Keratinocyte (primary cell): Measurements from ENCODE around the gene PRR29. TPM values are rescaled to one million over a fixed set of nuclear protein-coding genes. Genes with fewer than 3 reads are reported as not detected.
"Not testable (repeated sequence)": the region's sequence is repeated elsewhere in the genome, so short reads cannot be mapped to it uniquely, and the experiment has no call there.

Experiments
- DNase-seq: peaks from one replicate; pipeline ENCODE4 v3.0.0-alpha.2; 2011; ENCODE audit warnings: low read depth, missing footprints, low spot score
- FAIRE-seq: peaks from 2 replicates; lab custom pipeline; 2011; peaks lifted over from hg19 to GRCh38; lab: Jason Lieb, UNC
- H2AFZ ChIP-seq: 2 replicates; pipeline ENCODE4 v1.6.0; 2012; ENCODE audit warnings: low read length, control low read depth, inconsistent platforms; ENCODE audit not compliant: control insufficient read depth
- H3K27ac ChIP-seq: 2 replicates; pipeline ENCODE4 v1.5.1; 2011; ENCODE audit warnings: low read length; ENCODE audit not compliant: control insufficient read depth, insufficient read depth
- H3K27me3 ChIP-seq: 3 replicates; pipeline ENCODE4 v1.6.0; 2011; ENCODE audit warnings: low read length; ENCODE audit not compliant: control insufficient read depth, insufficient read depth; ENCODE audit errors: extremely low read depth
- H3K36me3 ChIP-seq, 2 experiments: 2 replicates in 1 of 2; 3 replicates in 1 of 2; pipeline ENCODE4 v1.5.1; 2011; ENCODE audit warnings: low read length in 2 of 2, mild to moderate bottlenecking in 1 of 2; ENCODE audit not compliant: control insufficient read depth in 2 of 2, insufficient read depth in 2 of 2; ENCODE audit errors: extremely low read depth in 1 of 2
- H3K4me1 ChIP-seq: 3 replicates; pipeline ENCODE4 v1.5.1; 2011; ENCODE audit warnings: low read length; ENCODE audit not compliant: control insufficient read depth, insufficient read depth; ENCODE audit errors: extremely low read depth
- H3K4me2 ChIP-seq: 3 replicates; pipeline ENCODE4 v1.6.0; 2011; ENCODE audit warnings: low read depth, low read length; ENCODE audit not compliant: control insufficient read depth, insufficient read depth; ENCODE audit errors: extremely low read depth
- H3K4me3 ChIP-seq, 3 experiments: fragments of 200-600 bp in 1 of 3; sonication (generic) in 1 of 3; 2 replicates in 2 of 3; 3 replicates in 1 of 3; pipeline ENCODE4 v1.5.1; 2011 to 2016; ENCODE audit warnings: low read length in 3 of 3, mild to moderate bottlenecking in 3 of 3, control low read depth in 2 of 3, inconsistent platforms in 1 of 3, low read depth in 1 of 3, mixed read lengths in 1 of 3, mixed run types in 1 of 3, moderate library complexity in 1 of 3; ENCODE audit not compliant: control insufficient read depth in 2 of 3, insufficient read depth in 2 of 3; ENCODE audit errors: extremely low read depth in 1 of 3
- H3K79me2 ChIP-seq: 2 replicates; pipeline ENCODE4 v1.6.0; 2012; ENCODE audit warnings: low read length; ENCODE audit not compliant: control insufficient read depth, insufficient read depth
- H3K9ac ChIP-seq: 3 replicates; pipeline ENCODE4 v1.6.0; 2011; ENCODE audit warnings: low read length; ENCODE audit not compliant: control insufficient read depth, insufficient read depth; ENCODE audit errors: extremely low read depth
- H3K9me1 ChIP-seq: 3 replicates; pipeline ENCODE4 v1.6.0; 2011; ENCODE audit warnings: low read length; ENCODE audit not compliant: control insufficient read depth, insufficient read depth; ENCODE audit errors: extremely low read depth
- H3K9me3 ChIP-seq: 2 replicates; pipeline ENCODE4 v1.5.1; 2012; ENCODE audit warnings: low read depth, low read length; ENCODE audit not compliant: control insufficient read depth
- H4K20me1 ChIP-seq: 3 replicates; pipeline ENCODE4 v1.6.0; 2011; ENCODE audit warnings: low read length; ENCODE audit not compliant: control insufficient read depth, insufficient read depth; ENCODE audit errors: extremely low read depth
- CTCF ChIP-seq, 3 experiments: IDR thresholded peaks in 1 of 3; conservative IDR thresholded peaks in 1 of 3; optimal IDR thresholded peaks in 1 of 3; 2 replicates in 2 of 3; 3 replicates in 1 of 3; pipeline versions ENCODE3 to v1.5.1; 2011; ENCODE audit warnings: low read length in 3 of 3, mild to moderate bottlenecking in 3 of 3, moderate library complexity in 2 of 3, control low read depth in 1 of 3, inconsistent platforms in 1 of 3; ENCODE audit not compliant: insufficient read depth in 2 of 3; ENCODE audit errors: extremely low read depth in 1 of 3
- EZH2 ChIP-seq: IDR thresholded peaks from one replicate; pipeline ENCODE4 v1.6.1; 2012; ENCODE audit warnings: inconsistent platforms, mild to moderate bottlenecking, low read length, moderate library complexity
- dilution Hi-C: fragments of 300-500 bp; cut with MboI; formaldehyde crosslinking; loops from one replicate; pipeline ENCODE4 v1.7.0; 2020; ENCODE audit warnings: low sequenced_read_pairs; ENCODE audit not compliant: extremely low pct_ligation_motif_present
- polyA plus RNA-seq, 5 experiments: library from polyadenylated mRNA; depleted of rRNA in 3 of 5; stranded (reverse) in 3 of 5; stranded (forward) in 1 of 5; unstranded in 1 of 5; fragments of >200 nt; gene quantifications; 1 replicate in 1 of 5; 2 replicates in 3 of 5; 3 replicates in 1 of 5; pipeline versions ENCODE4 v1.2.1 to v1.2.3, GENCODE V29; 2011 to 2012; ENCODE audit warnings: missing spikeins in 2 of 5, low read depth in 1 of 5, low replicate concordance in 1 of 5

The PRR29 gene
- polyA plus RNA-seq, 1 donor (not counting 4 experiments of a cell fraction or from before 2014, with no cell fraction given) = 0.01 TPM

GRCh38 chr17:64016974-64017373 is 18.8 kb downstream of the PRR29 start:
- Histone ChIP-seq H2AFZ (no peak overlapping the region), H3K4me1 (no peaks in the 10 kb centered on the region), H3K9me1 (no peaks in the 10 kb centered on the region), H3K9me3 (no peaks in the 10 kb centered on the region), H3K4me2 (no peak overlapping the region), H3K27me3 (no peaks in the 10 kb centered on the region), H3K27ac (no peak overlapping the region), H3K9ac (no peak overlapping the region), H3K79me2 (no peaks in the 10 kb centered on the region), H3K36me3 (no peaks in the 10 kb centered on the region), H4K20me1 (no peaks in the 10 kb centered on the region), H3K4me3 (no peak overlapping the region)
- dilution Hi-C loops = no loop called here
- no peak for TF ChIP-seq EZH2
- no peak for TF ChIP-seq CTCF (optimal IDR thresholded peaks at IDR 0.05 in 1 of 3, IDR thresholded peaks at IDR 0.05 in 1 of 3, conservative IDR thresholded peaks at IDR 0.05 in 1 of 3; ENCODE audit: extremely low read depth in 1 of 3, insufficient read depth in 2 of 3, low read length in 3 of 3)
- FAIRE-seq (no peak), DNase-seq (no peak)

GRCh38 chr17:64017381-64017980 is 19.3 kb downstream of the PRR29 start:
- Histone ChIP-seq H2AFZ (no peak overlapping the region), H3K79me2 (no peaks in the 10 kb centered on the region)
- no peak for FAIRE-seq

GRCh38 chr17:64019551-64019961 is 21.4 kb downstream of the PRR29 start:
- H4K20me1 ChIP-seq, H3K4me3 ChIP-seq, FAIRE-seq, H3K9ac ChIP-seq, H3K36me3 ChIP-seq, H2AFZ ChIP-seq, H3K4me1 ChIP-seq, H3K79me2 ChIP-seq, H3K9me3 ChIP-seq, dilution Hi-C loops, H3K27me3 ChIP-seq, DNase-seq, H3K9me1 ChIP-seq, H3K27ac ChIP-seq, H3K4me2 ChIP-seq: not testable (repeated sequence)

More at GRCh38 chr17:64017381-64017980, 19.3 kb downstream of the PRR29 start:
- H3K27ac ChIP-seq = no peak overlapping the region
- dilution Hi-C loops = no loop called here
- no peak overlapping the region for H3K4me2 ChIP-seq
- H3K9ac ChIP-seq = no peak overlapping the region
- no peak for DNase-seq
- H3K9me1 ChIP-seq = no peaks in the 10 kb centered on the region
- H4K20me1 ChIP-seq = no peaks in the 10 kb centered on the region
- no peak overlapping the region for H3K4me3 ChIP-seq
- TF ChIP-seq EZH2 (no peak), CTCF (optimal IDR thresholded peaks at IDR 0.05 in 1 of 3, IDR thresholded peaks at IDR 0.05 in 1 of 3, conservative IDR thresholded peaks at IDR 0.05 in 1 of 3; ENCODE audit: extremely low read depth in 1 of 3, insufficient read depth in 2 of 3, low read length in 3 of 3) (peak in 2 of 3 experiments; percentile 10 to 16)
- H3K27me3 ChIP-seq = no peaks in the 10 kb centered on the region
- H3K36me3 ChIP-seq = no peaks in the 10 kb centered on the region
- H3K9me3 ChIP-seq = no peaks in the 10 kb centered on the region
- H3K4me1 ChIP-seq = no peaks in the 10 kb centered on the region
